HCT116 (cell line): Measurements from ENCODE around the gene PRKAG3.

Experiments
- CBX3 ChIP-seq: IDR thresholded peaks from 2 replicates; pipeline ENCODE4 v1.6.1; 2012; ENCODE audit warnings: low read depth
- CEBPB ChIP-seq: IDR thresholded peaks from 2 replicates; pipeline ENCODE4 v1.6.1; 2012; ENCODE audit warnings: low read depth
- CTCF ChIP-seq, 3 experiments: fragments of 200-600 bp in 1 of 3; sonication (generic) in 1 of 3; IDR thresholded peaks in 2 of 3; conservative IDR thresholded peaks in 1 of 3; 2 replicates each; pipeline ENCODE4 v1.5.1; 2012 to 2017; ENCODE audit warnings: low read depth in 2 of 3, low read length in 2 of 3, antibody characterized with exemption in 1 of 3, borderline replicate concordance in 1 of 3, control low read depth in 1 of 3, mild to moderate bottlenecking in 1 of 3, mixed read lengths in 1 of 3, mixed run types in 1 of 3, moderate library complexity in 1 of 3; ENCODE audit not compliant: insufficient read depth in 1 of 3
- ELF1 ChIP-seq: IDR thresholded peaks from 2 replicates; pipeline ENCODE4 v1.6.1; 2012; ENCODE audit warnings: low read depth, borderline replicate concordance
- EZH2 ChIP-seq: fragments of 200-600 bp; sonication (generic); IDR thresholded peaks from 2 replicates; pipeline ENCODE4 v1.6.1; 2017; ENCODE audit warnings: antibody characterized with exemption, mixed run types
- POLR2A ChIP-seq: IDR thresholded peaks from 2 replicates; pipeline ENCODE4 v1.7.0; 2011; ENCODE audit warnings: borderline replicate concordance; ENCODE audit not compliant: insufficient read depth, insufficient read length; ENCODE audit errors: extremely low read depth
- POLR2AphosphoS5 ChIP-seq: IDR thresholded peaks from 2 replicates; pipeline ENCODE4 v1.6.1; 2011; ENCODE audit warnings: mild to moderate bottlenecking, low read depth, low read length, moderate library complexity
- RAD21 ChIP-seq: IDR thresholded peaks from 2 replicates; pipeline ENCODE4 v1.6.1; 2012; ENCODE audit warnings: low read depth, mild to moderate bottlenecking
- REST ChIP-seq: IDR thresholded peaks from 2 replicates; pipeline ENCODE4 v1.6.1; 2012; ENCODE audit warnings: low read depth
- SP1 ChIP-seq: IDR thresholded peaks from 2 replicates; pipeline ENCODE4 v1.6.1; 2012; ENCODE audit warnings: low read depth
- SRF ChIP-seq: IDR thresholded peaks from 2 replicates; pipeline ENCODE4 v1.6.1; 2012; ENCODE audit warnings: low read depth
- YY1 ChIP-seq: IDR thresholded peaks from 2 replicates; pipeline ENCODE4 v1.6.1; 2011; ENCODE audit warnings: low read length, low read depth, moderate library complexity, mild to moderate bottlenecking; ENCODE audit not compliant: insufficient replicate concordance; ENCODE audit errors: extremely low read depth

- TF ChIP-seq CTCF (IDR thresholded peaks at IDR 0.05 in 2 of 3, conservative IDR thresholded peaks at IDR 0.05 in 1 of 3; ENCODE audit: borderline replicate concordance in 1 of 3, insufficient read depth in 1 of 3, low read depth in 2 of 3, low read length in 2 of 3) (no peak), SRF (no peak), CBX3 (no peak), RAD21 (no peak), SP1 (no peak), EZH2 (no peak), POLR2AphosphoS5 (no peak), YY1 (no peak), ELF1 (no peak), REST (no peak), CEBPB (no peak), POLR2A (no peak)
These were observed 3.7 kb downstream of the PRKAG3 start for GRCh38 chr2:218827701-218828476.
